Panc1 (cell line): ENCODE data around the gene MTNR1A. TPM values are rescaled to one million over a fixed set of nuclear protein-coding genes. Genes with fewer than 3 reads are reported as not detected.

Experiments
- ATAC-seq: fragments of 200-7000 bp; cut with Tn5 transposase; 2 replicates; pipeline ENCODE4 v1.9.1; 2020; ENCODE audit warnings: mild to moderate bottlenecking, moderate library complexity
- BruUV-seq: library from RNA; stranded (reverse); fragments of 400-500 nt; replicated peaks from 2 replicates; lab custom pipeline; 2021; lab: Mats Ljungman, UMichigan
- CTCF ChIA-PET: fragments of 300-600 bp; sonication (Branson Sonifier 250); formaldehyde crosslinking; loops from one replicate; lab custom pipeline; 2022; ENCODE audit warnings: antibody characterized with exemption; lab: Charles Lee
- POLR2A ChIA-PET: fragments of 300-600 bp; sonication (Branson Sonifier 250); formaldehyde crosslinking; loops from one replicate; lab custom pipeline; 2022; ENCODE audit warnings: antibody characterized with exemption; lab: Charles Lee
- DNase-seq: peaks from one replicate; pipeline ENCODE4 v3.0.0-alpha.2; 2010; ENCODE audit warnings: low read depth, low spot score
- H3K27ac ChIP-seq: 2 replicates; pipeline ENCODE4 v1.5.1; 2011; ENCODE audit warnings: mild to moderate bottlenecking, low read length, inconsistent platforms
- H3K27me3 ChIP-seq: fragments of 200-500 bp; sonication (Bioruptor generic); 2 replicates; pipeline ENCODE4 v1.6.0; 2014; ENCODE audit warnings: low read length, inconsistent platforms; ENCODE audit not compliant: control insufficient read depth, insufficient read depth
- H3K36me3 ChIP-seq: fragments of 200-500 bp; sonication (Bioruptor generic); 2 replicates; pipeline ENCODE4 v1.5.1; 2014; ENCODE audit warnings: inconsistent platforms, mild to moderate bottlenecking, low read length, moderate library complexity; ENCODE audit not compliant: control insufficient read depth, insufficient read depth
- H3K4me1 ChIP-seq: 2 replicates; pipeline ENCODE4 v1.5.1; 2011; ENCODE audit warnings: inconsistent platforms, mild to moderate bottlenecking, low read length, moderate library complexity; ENCODE audit not compliant: control insufficient read depth, insufficient read depth
- H3K4me3 ChIP-seq, 2 experiments: 2 replicates each; pipeline ENCODE4 v1.5.1; 2011 to 2012; ENCODE audit warnings: low read depth in 2 of 2, low read length in 2 of 2, mild to moderate bottlenecking in 2 of 2, inconsistent platforms in 1 of 2, moderate library complexity in 1 of 2
- H3K9me3 ChIP-seq: fragments of 200-500 bp; sonication (Bioruptor generic); 2 replicates; pipeline ENCODE4 v1.5.1; 2014; ENCODE audit warnings: low read depth, mild to moderate bottlenecking, inconsistent platforms, low read length, moderate library complexity; ENCODE audit not compliant: control insufficient read depth, insufficient read depth
- CTCF ChIP-seq: fragments of 450-650 bp; IDR thresholded peaks from 2 replicates; pipeline ENCODE4 v1.5.1; 2017; ENCODE audit warnings: mild to moderate bottlenecking
- POLR2AphosphoS5 ChIP-seq: IDR thresholded peaks from 2 replicates; pipeline ENCODE4 v1.6.1; 2012; ENCODE audit warnings: mild to moderate bottlenecking, low read depth, low read length, moderate library complexity
- SIN3A ChIP-seq: IDR thresholded peaks from 2 replicates; pipeline ENCODE4 v1.6.1; 2012; ENCODE audit warnings: low read depth, mild to moderate bottlenecking, low read length, moderate library complexity, borderline replicate concordance; ENCODE audit not compliant: insufficient read depth
- TCF7L2 ChIP-seq: IDR thresholded peaks from 2 replicates; pipeline ENCODE4 v1.6.1; 2011; ENCODE audit warnings: mild to moderate bottlenecking, low read depth, low read length, inconsistent platforms
- in situ Hi-C: cut with HindIII; loops from 2 replicates; pipeline ENCODE4 v1.10.0; 2016; ENCODE audit warnings: low sequenced_read_pairs, low pct_unique_long_range_greater_than_20kb
- intact Hi-C: fragments of 100-400 bp; cut with micrococcal nuclease; formaldehyde crosslinking; loops from one replicate; pipeline ENCODE4 v1.10.0; 2022; ENCODE audit not compliant: unreplicated experiment
- total RNA-seq: library from RNA; stranded (reverse); gene quantifications from one replicate; pipeline ENCODE4 v1.2.1, GENCODE V29; 2021; ENCODE audit not compliant: unreplicated experiment
- TF ChIP-seq, protein P1 (sequence below), 2 experiments: IDR thresholded peaks; 2 replicates each; pipeline ENCODE4 v1.6.1; 2011 to 2012; ENCODE audit warnings: low read depth in 2 of 2, control low read depth in 1 of 2, low read length in 1 of 2, mild to moderate bottlenecking in 1 of 2, moderate library complexity in 1 of 2; ENCODE audit not compliant: insufficient read depth in 1 of 2

MTNR1A gene
- total RNA-seq, 1 experiment from 2014 or later = 0.23 TPM

GRCh38 chr4:186561748-186562147 is 6.4 kb upstream of the MTNR1A start:
- ATAC-seq (no peak), DNase-seq (no peak)
- in situ Hi-C loops = no loop called here
- Histone ChIP-seq H3K27ac (no peak overlapping the region), H3K9me3 (no peaks in the 10 kb centered on the region), H3K36me3 (no peaks in the 10 kb centered on the region), H3K4me1 (peaks cover 2% of the 10 kb centered on the region; the same call in 1 of the 2 replicates), H3K4me3 (no peak overlapping the region), H3K27me3 (no peaks in the 10 kb centered on the region)
- BruUV-seq = no TSS peak
- no peak for TF ChIP-seq CTCF
- no peak for TF ChIP-seq POLR2AphosphoS5
- TF ChIP-seq, protein P1, sequence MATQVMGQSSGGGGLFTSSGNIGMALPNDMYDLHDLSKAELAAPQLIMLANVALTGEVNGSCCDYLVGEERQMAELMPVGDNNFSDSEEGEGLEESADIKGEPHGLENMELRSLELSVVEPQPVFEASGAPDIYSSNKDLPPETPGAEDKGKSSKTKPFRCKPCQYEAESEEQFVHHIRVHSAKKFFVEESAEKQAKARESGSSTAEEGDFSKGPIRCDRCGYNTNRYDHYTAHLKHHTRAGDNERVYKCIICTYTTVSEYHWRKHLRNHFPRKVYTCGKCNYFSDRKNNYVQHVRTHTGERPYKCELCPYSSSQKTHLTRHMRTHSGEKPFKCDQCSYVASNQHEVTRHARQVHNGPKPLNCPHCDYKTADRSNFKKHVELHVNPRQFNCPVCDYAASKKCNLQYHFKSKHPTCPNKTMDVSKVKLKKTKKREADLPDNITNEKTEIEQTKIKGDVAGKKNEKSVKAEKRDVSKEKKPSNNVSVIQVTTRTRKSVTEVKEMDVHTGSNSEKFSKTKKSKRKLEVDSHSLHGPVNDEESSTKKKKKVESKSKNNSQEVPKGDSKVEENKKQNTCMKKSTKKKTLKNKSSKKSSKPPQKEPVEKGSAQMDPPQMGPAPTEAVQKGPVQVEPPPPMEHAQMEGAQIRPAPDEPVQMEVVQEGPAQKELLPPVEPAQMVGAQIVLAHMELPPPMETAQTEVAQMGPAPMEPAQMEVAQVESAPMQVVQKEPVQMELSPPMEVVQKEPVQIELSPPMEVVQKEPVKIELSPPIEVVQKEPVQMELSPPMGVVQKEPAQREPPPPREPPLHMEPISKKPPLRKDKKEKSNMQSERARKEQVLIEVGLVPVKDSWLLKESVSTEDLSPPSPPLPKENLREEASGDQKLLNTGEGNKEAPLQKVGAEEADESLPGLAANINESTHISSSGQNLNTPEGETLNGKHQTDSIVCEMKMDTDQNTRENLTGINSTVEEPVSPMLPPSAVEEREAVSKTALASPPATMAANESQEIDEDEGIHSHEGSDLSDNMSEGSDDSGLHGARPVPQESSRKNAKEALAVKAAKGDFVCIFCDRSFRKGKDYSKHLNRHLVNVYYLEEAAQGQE (IDR thresholded peaks at IDR 0.05; ENCODE audit: insufficient read depth in 1 of 2, low read depth in 2 of 2, low read length in 1 of 2) = no peak
- TF ChIP-seq TCF7L2 = no peak
- no peak for TF ChIP-seq SIN3A
- ChIA-PET CTCF (no interaction called here), POLR2A (no interaction called here)
- intact Hi-C loops = no loop called here

DNA sequence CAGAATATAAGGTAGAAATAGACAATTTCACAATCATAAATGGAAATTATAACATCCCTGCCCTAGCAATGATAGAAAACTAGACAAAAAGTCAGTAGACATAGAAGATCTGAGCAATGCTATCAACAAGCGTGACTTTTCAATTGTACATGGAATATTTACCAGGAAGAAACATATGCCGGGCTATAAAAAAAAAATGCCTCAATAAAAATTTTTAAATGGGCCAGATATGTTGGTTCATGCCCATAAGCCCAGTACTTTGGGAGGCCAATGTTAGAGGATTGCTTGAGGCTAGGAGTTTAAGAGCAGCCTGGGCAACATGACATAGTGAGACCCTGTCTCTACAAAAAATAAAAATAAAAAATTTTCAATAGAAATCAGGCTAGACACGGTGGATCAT is 5.3 kb upstream of the MTNR1A start:
- Histone ChIP-seq H3K36me3 (no peaks in the 10 kb centered on the region), H3K9me3 (no peaks in the 10 kb centered on the region), H3K4me1 (peaks cover 2% of the 10 kb centered on the region; the same call in 1 of the 2 replicates), H3K4me3 (no peak overlapping the region), H3K27ac (no peak overlapping the region), H3K27me3 (no peaks in the 10 kb centered on the region)
- DNase-seq (no peak), ATAC-seq (no peak)
- ChIA-PET CTCF (no interaction called here), POLR2A (no interaction called here)
- in situ Hi-C loops (no loop called here), intact Hi-C loops (no loop called here)
- no peak for TF ChIP-seq SIN3A
- no TSS peak for BruUV-seq

DNA sequence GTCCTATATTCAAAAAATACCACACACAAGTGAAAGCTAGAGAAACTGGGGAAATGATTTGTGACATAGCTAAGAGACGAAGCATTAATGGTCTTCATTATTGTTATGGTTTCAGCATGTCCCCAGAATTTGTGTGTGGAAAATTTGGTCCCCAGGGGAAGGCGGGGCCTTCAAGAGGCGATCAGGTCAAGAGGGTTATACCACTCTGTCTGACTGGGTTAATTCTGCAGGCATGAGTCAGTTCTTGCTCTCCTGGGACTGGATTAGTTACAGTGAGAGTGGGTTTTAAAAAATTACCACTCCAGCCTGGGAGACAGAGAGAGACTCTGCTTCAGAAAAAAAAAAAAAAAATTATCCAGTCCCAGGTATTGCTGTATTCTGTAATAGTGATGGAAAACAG is 2.1 kb upstream of the MTNR1A start:
- Histone ChIP-seq H3K9me3 (no peaks in the 10 kb centered on the region), H3K4me1 (no peaks in the 10 kb centered on the region), H3K4me3 (no peak overlapping the region), H3K27ac (no peak overlapping the region), H3K27me3 (no peaks in the 10 kb centered on the region), H3K36me3 (no peaks in the 10 kb centered on the region)
- ChIA-PET CTCF (no interaction called here), POLR2A (interaction anchor here (0.6 to 0.7 kb wide), 2 partner anchors 172 to 966 kb away, joined by 4 to 5 read pairs; no protein-coding TSS in a partner anchor)
- BruUV-seq = no TSS peak
- TF ChIP-seq TCF7L2 = no peak
- no peak for TF ChIP-seq CTCF
- TF ChIP-seq, protein P1 (IDR thresholded peaks at IDR 0.05; ENCODE audit: insufficient read depth in 1 of 2, low read depth in 2 of 2, low read length in 1 of 2) = no peak
- no peak for TF ChIP-seq POLR2AphosphoS5
- no peak for TF ChIP-seq SIN3A
- ATAC-seq = no peak
- DNase-seq = no peak
- intact Hi-C loops = loop anchor here (5.0 kb wide), 1 partner anchor 85 kb away; no protein-coding TSS in a partner anchor
- in situ Hi-C loops = no loop called here
